HUES48 (cell line): ENCODE data around the gene COA4.

Experiments
- H3K27ac ChIP-seq: one replicate; pipeline ENCODE4 v1.7.0; 2013; ENCODE audit warnings: low read depth, low read length, inconsistent platforms
- H3K27me3 ChIP-seq: 2 replicates; pipeline ENCODE4 v1.6.1; 2013; ENCODE audit warnings: mild to moderate bottlenecking, low read length; ENCODE audit not compliant: control insufficient read depth, insufficient read depth
- H3K36me3 ChIP-seq: 2 replicates; pipeline ENCODE4 v1.6.1; 2013; ENCODE audit warnings: low read length; ENCODE audit not compliant: control insufficient read depth, insufficient read depth
- H3K4me1 ChIP-seq: 2 replicates; pipeline ENCODE4 v1.6.1; 2013; ENCODE audit warnings: mild to moderate bottlenecking, low read length; ENCODE audit not compliant: control insufficient read depth, insufficient read depth
- H3K4me3 ChIP-seq: 2 replicates; pipeline ENCODE4 v1.5.1; 2013; ENCODE audit warnings: mild to moderate bottlenecking, low read depth, low read length
- H3K9ac ChIP-seq: 2 replicates; pipeline ENCODE4 v1.6.1; 2013; ENCODE audit warnings: mild to moderate bottlenecking, low read depth, low read length, moderate library complexity
- H3K9me3 ChIP-seq: 2 replicates; pipeline ENCODE4 v1.6.1; 2013; ENCODE audit warnings: low read length; ENCODE audit not compliant: control insufficient read depth, insufficient read depth

COA4 gene

GRCh38 chr11:73876424-73877310 lies at the start of gene COA4, which contains the start of gene PAAF1:
TSS of gene COA4 (minus strand) at chr11:73876846. CDS start at chr11:73873378, 3,468 bp downstream.
TSS of gene PAAF1 (plus strand) at chr11:73876999. CDS start at chr11:73877022, 23 bp downstream.
- Histone ChIP-seq H3K27ac (peak within 1 kb of the TSS; percentile 97), H3K4me1 (peaks cover 7% of the 10 kb centered on the region; the same call in 1 of the 2 replicates), H3K27me3 (no peaks in the 10 kb centered on the region), H3K36me3 (peaks cover 37% of the 10 kb centered on the region), H3K9ac (peak within 1 kb of the TSS; percentile 97), H3K9me3 (no peaks in the 10 kb centered on the region), H3K4me3 (peak within 1 kb of the TSS; percentile 94)

GRCh38 chr11:73921180-73921579 lies 44.5 kb upstream of the COA4 start:
- no peak overlapping the region for H3K27ac ChIP-seq
- H3K36me3 ChIP-seq: peaks cover 20% of the 10 kb centered on the region

GRCh38 chr11:73916435-73916834 lies 39.8 kb upstream of the COA4 start:
- Histone ChIP-seq H3K27ac (no peak overlapping the region), H3K27me3 (no peaks in the 10 kb centered on the region), H3K9me3 (no peaks in the 10 kb centered on the region), H3K36me3 (peaks cover 29% of the 10 kb centered on the region), H3K4me1 (no peaks in the 10 kb centered on the region), H3K9ac (no peak overlapping the region), H3K4me3 (no peak overlapping the region)

More at GRCh38 chr11:73921180-73921579, 44.5 kb upstream of the COA4 start:
- Histone ChIP-seq H3K4me3 (no peak overlapping the region), H3K9me3 (no peaks in the 10 kb centered on the region), H3K27me3 (no peaks in the 10 kb centered on the region), H3K9ac (no peak overlapping the region), H3K4me1 (no peaks in the 10 kb centered on the region)

- H3K9me3 ChIP-seq: no peaks in the 10 kb centered on the region
- peaks cover 28% of the 10 kb centered on the region for H3K36me3 ChIP-seq
- no peak overlapping the region for H3K27ac ChIP-seq
- no peaks in the 10 kb centered on the region for H3K4me1 ChIP-seq
- H3K4me3 ChIP-seq: no peak overlapping the region
- no peak overlapping the region for H3K9ac ChIP-seq
- H3K27me3 ChIP-seq: no peaks in the 10 kb centered on the region
Observed at GRCh38 chr11:73914284-73914683, 37.6 kb upstream of the COA4 start.

GRCh38 chr11:73913472-73913871 lies 36.8 kb upstream of the COA4 start:
- no peaks in the 10 kb centered on the region for H3K27me3 ChIP-seq
- peaks cover 22% of the 10 kb centered on the region for H3K36me3 ChIP-seq
- H3K4me3 ChIP-seq: no peak overlapping the region
- H3K4me1 ChIP-seq: no peaks in the 10 kb centered on the region
- no peak overlapping the region for H3K27ac ChIP-seq
- H3K9me3 ChIP-seq: no peaks in the 10 kb centered on the region
- no peak overlapping the region for H3K9ac ChIP-seq

- peaks cover 21% of the 10 kb centered on the region for H3K36me3 ChIP-seq
- no peaks in the 10 kb centered on the region for H3K4me1 ChIP-seq
- H3K4me3 ChIP-seq: no peak overlapping the region
- no peaks in the 10 kb centered on the region for H3K9me3 ChIP-seq
- H3K27ac ChIP-seq: no peak overlapping the region
- H3K27me3 ChIP-seq: no peaks in the 10 kb centered on the region
- H3K9ac ChIP-seq: no peak overlapping the region
Observed at GRCh38 chr11:73912026-73912425, 35.4 kb upstream of the COA4 start.

- Histone ChIP-seq H3K27me3 (no peaks in the 10 kb centered on the region), H3K9me3 (no peaks in the 10 kb centered on the region), H3K9ac (no peak overlapping the region), H3K4me1 (no peaks in the 10 kb centered on the region), H3K4me3 (no peak overlapping the region), H3K27ac (no peak overlapping the region), H3K36me3 (peaks cover 12% of the 10 kb centered on the region)
Observed at GRCh38 chr11:73907191-73907590, 30.5 kb upstream of the COA4 start.

- H3K9ac ChIP-seq: no peak overlapping the region
Observed at GRCh38 chr11:73902303-73902702, 25.7 kb upstream of the COA4 start.

GRCh38 chr11:73894725-73895335 lies 18.2 kb upstream of the COA4 start:
- Histone ChIP-seq H3K4me1 (no peaks in the 10 kb centered on the region), H3K9me3 (peaks cover 4% of the 10 kb centered on the region; the same call in 1 of the 2 replicates), H3K9ac (no peak overlapping the region), H3K27me3 (no peaks in the 10 kb centered on the region), H3K4me3 (no peak overlapping the region), H3K27ac (no peak overlapping the region), H3K36me3 (peaks cover 19% of the 10 kb centered on the region)

More at GRCh38 chr11:73902303-73902702, 25.7 kb upstream of the COA4 start:
- H3K4me3 ChIP-seq: no peak overlapping the region
- no peak overlapping the region for H3K27ac ChIP-seq
- H3K36me3 ChIP-seq: peaks cover 18% of the 10 kb centered on the region
- no peaks in the 10 kb centered on the region for H3K4me1 ChIP-seq
- no peaks in the 10 kb centered on the region for H3K27me3 ChIP-seq
- no peaks in the 10 kb centered on the region for H3K9me3 ChIP-seq

- no peak overlapping the region for H3K9ac ChIP-seq
- H3K36me3 ChIP-seq: peaks cover 29% of the 10 kb centered on the region
- H3K27ac ChIP-seq: no peak overlapping the region
- no peak overlapping the region for H3K4me3 ChIP-seq
- peaks cover 4% of the 10 kb centered on the region; the same call in 1 of the 2 replicates for H3K9me3 ChIP-seq
- H3K27me3 ChIP-seq: no peaks in the 10 kb centered on the region
- H3K4me1 ChIP-seq: no peaks in the 10 kb centered on the region
Observed at GRCh38 chr11:73893041-73893440, 16.4 kb upstream of the COA4 start.

GRCh38 chr11:73889536-73889935 lies 12.9 kb upstream of the COA4 start:
- H3K4me3 ChIP-seq: no peak overlapping the region
- H3K9me3 ChIP-seq: no peaks in the 10 kb centered on the region
- no peak overlapping the region for H3K27ac ChIP-seq
- peaks cover 34% of the 10 kb centered on the region for H3K36me3 ChIP-seq
- H3K9ac ChIP-seq: no peak overlapping the region
- no peaks in the 10 kb centered on the region for H3K4me1 ChIP-seq
- no peaks in the 10 kb centered on the region for H3K27me3 ChIP-seq
